Measurements from ENCODE around the gene CAPN3. TPM values are rescaled to one million over a fixed set of nuclear protein-coding genes. Genes with fewer than 3 reads are reported as not detected.
"Not testable (repeated sequence)": the region's sequence is repeated elsewhere in the genome, so short reads cannot be mapped to it uniquely, and the experiment has no call there.

Gene CAPN3
- total RNA-seq = 10 to 100 TPM; 17.0 to 35.2 (median 19.3) TPM

GRCh38 chr15:42359249-42359648, at the start of gene CAPN3:
TSS of gene CAPN3 (plus strand) at chr15:42359501. CDS start at chr15:42359806, 305 bp downstream.
- no peaks in the 10 kb centered on the region for H3K9me3 ChIP-seq
- DNase-seq = no peak
- intact Hi-C loops (cut with DNase I; ENCODE audit: low total_unique reads) = no loop called here
- WGBS, 2 donors (ENCODE audit: low coverage in 1 of 2) = 88 to 100% methylated on average over 1 of the region's 1 CpG
- H3K36me3 ChIP-seq = peaks cover 0 to 8% (median 2%) of the 10 kb centered on the region in 4 donors
- in situ Hi-C loops (cut with MboI; ENCODE audit: low pct_ligation_motif_present in 1 of 4, low pct_unique_long_range_greater_than_20kb in 1 of 4, low sequenced_read_pairs in 3 of 4) = no loop called here
- H3K4me3 ChIP-seq = no peak within 1 kb of the TSS
- no peak for TF ChIP-seq CTCF (IDR thresholded peaks at IDR 0.05)
- H3K27ac ChIP-seq = no peak within 1 kb of the TSS
- H3K27me3 ChIP-seq = no peaks in the 10 kb centered on the region
- no peaks in the 10 kb centered on the region for H3K4me1 ChIP-seq

DNA sequence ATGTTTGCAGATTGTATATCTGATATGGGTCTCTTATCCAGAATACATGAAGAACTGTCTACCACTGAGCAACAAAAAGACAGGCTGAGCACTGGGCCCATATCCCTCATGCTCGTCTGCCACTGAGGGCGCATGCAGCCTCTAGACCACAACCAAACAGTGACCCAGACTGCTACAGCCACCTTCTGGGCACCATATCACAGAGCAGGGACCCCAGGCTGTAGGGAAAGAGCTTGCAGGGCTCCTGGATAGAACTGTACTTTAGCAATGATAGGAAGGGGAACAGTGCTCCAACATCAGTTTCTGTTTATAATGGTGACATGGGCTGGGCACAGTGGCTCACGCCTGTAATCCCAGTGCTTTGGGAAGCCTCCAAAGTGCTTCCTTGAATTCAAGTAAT, 45.8 kb upstream of the CAPN3 start:
- in situ Hi-C loops (cut with MboI; ENCODE audit: low pct_ligation_motif_present in 1 of 4, low pct_unique_long_range_greater_than_20kb in 1 of 4, low sequenced_read_pairs in 3 of 4) = no loop called here
- 30 to 40% methylated on average over 2 to 3 of the region's 3 CpGs for WGBS, 2 donors (ENCODE audit: low coverage in 1 of 2)

DNA sequence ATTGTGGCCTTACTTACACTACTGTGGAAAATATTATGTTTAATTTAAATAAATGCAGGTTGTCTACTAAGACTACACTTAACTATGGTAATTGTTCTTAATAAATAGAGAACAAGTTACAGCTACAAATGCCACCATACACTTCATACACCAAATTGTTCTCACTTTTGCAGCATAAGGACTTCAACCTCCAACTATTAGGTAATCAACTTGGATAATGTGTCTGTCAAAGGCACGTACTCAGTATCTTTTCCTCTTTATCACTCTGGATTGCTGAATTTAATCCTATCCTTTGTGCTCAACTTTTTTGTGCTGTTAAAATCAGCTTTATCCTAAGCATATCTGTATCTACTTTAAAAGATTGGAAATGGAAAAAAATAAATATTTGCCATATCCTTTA, 44.5 kb upstream of the CAPN3 start:
- in situ Hi-C loops (cut with MboI; ENCODE audit: low pct_ligation_motif_present in 1 of 4, low pct_unique_long_range_greater_than_20kb in 1 of 4, low sequenced_read_pairs in 3 of 4) (no loop called here), intact Hi-C loops (cut with DNase I; ENCODE audit: low total_unique reads) (no loop called here)
- no peak overlapping the region for H3K27ac ChIP-seq
- DNase-seq = no peak
- WGBS, 2 donors (ENCODE audit: low coverage in 1 of 2) = 62 to 79% methylated on average over 1 of the region's 1 CpG
- no peaks in the 10 kb centered on the region for H3K27me3 ChIP-seq
- no peak for TF ChIP-seq EP300 (IDR thresholded peaks at IDR 0.05; ENCODE audit: low read depth)
- no peak for TF ChIP-seq POLR2AphosphoS5 (IDR thresholded peaks at IDR 0.05)
- no peak for TF ChIP-seq CTCF (IDR thresholded peaks at IDR 0.05)
- TF ChIP-seq POLR2A (IDR thresholded peaks at IDR 0.05) = no peak
- H3K9me3 ChIP-seq = no peaks in the 10 kb centered on the region
- peaks cover 0 to 15% (median 7%) of the 10 kb centered on the region in 4 donors for H3K36me3 ChIP-seq
- no peak overlapping the region for H3K4me3 ChIP-seq
- no peaks in the 10 kb centered on the region for H3K4me1 ChIP-seq

More for the DNA sequence above, 45.8 kb upstream of the CAPN3 start:
- Histone ChIP-seq H3K27me3 (no peaks in the 10 kb centered on the region), H3K4me1 (no peaks in the 10 kb centered on the region), H3K27ac (no peak overlapping the region), H3K9me3 (no peaks in the 10 kb centered on the region), H3K4me3 (no peak overlapping the region), H3K36me3 (peaks cover 0 to 24% (median 7%) of the 10 kb centered on the region in 4 donors)
- TF ChIP-seq CTCF (IDR thresholded peaks at IDR 0.05) (no peak), POLR2AphosphoS5 (IDR thresholded peaks at IDR 0.05) (no peak)
- intact Hi-C loops (cut with DNase I; ENCODE audit: low total_unique reads) = no loop called here
- DNase-seq = no peak

GRCh38 chr15:42315521-42315920, 43.8 kb upstream of the CAPN3 start:
- no peaks in the 10 kb centered on the region for H3K9me3 ChIP-seq
- no peaks in the 10 kb centered on the region for H3K27me3 ChIP-seq
- no peak overlapping the region for H3K27ac ChIP-seq
- no peak overlapping the region for H3K4me3 ChIP-seq
- no peak for TF ChIP-seq POLR2A (IDR thresholded peaks at IDR 0.05)
- TF ChIP-seq CTCF (IDR thresholded peaks at IDR 0.05) = no peak
- TF ChIP-seq POLR2AphosphoS5 (IDR thresholded peaks at IDR 0.05) = no peak
- TF ChIP-seq EP300 (IDR thresholded peaks at IDR 0.05; ENCODE audit: low read depth) = no peak
- in situ Hi-C loops (cut with MboI; ENCODE audit: low pct_ligation_motif_present in 1 of 4, low pct_unique_long_range_greater_than_20kb in 1 of 4, low sequenced_read_pairs in 3 of 4) = no loop called here
- peaks cover 0 to 14% (median 7%) of the 10 kb centered on the region in 4 donors for H3K36me3 ChIP-seq
- DNase-seq = no peak
- WGBS, 2 donors (ENCODE audit: low coverage in 1 of 2) = 50 to 54% methylated on average over 1 of the region's 1 CpG
- H3K4me1 ChIP-seq = no peaks in the 10 kb centered on the region
- intact Hi-C loops (cut with DNase I; ENCODE audit: low total_unique reads) = no loop called here

GRCh38 chr15:42316282-42316805, 43.0 kb upstream of the CAPN3 start:
- in situ Hi-C loops (cut with MboI; ENCODE audit: low pct_ligation_motif_present in 1 of 4, low pct_unique_long_range_greater_than_20kb in 1 of 4, low sequenced_read_pairs in 3 of 4); DNase-seq; H3K9me3 ChIP-seq; H3K4me1 ChIP-seq; H3K27ac ChIP-seq; H3K36me3 ChIP-seq; intact Hi-C loops (cut with DNase I; ENCODE audit: low total_unique reads); H3K27me3 ChIP-seq; H3K4me3 ChIP-seq: not testable (repeated sequence)
- 73 to 85% methylated on average over 9 to 11 of the region's 11 CpGs for WGBS, 2 donors (ENCODE audit: low coverage in 1 of 2)
